ENCODE results near the gene CHD2. TPM values are rescaled to one million over a fixed set of nuclear protein-coding genes. Genes with fewer than 3 reads are reported as not detected.

Gene CHD2
- total and polyA plus RNA-seq, 10 of the 15 experiments (the other 5 are each of a cell fraction or from before 2014, with no cell fraction given), result 38.1 to 94.7 (median 63.3) TPM

DNA sequence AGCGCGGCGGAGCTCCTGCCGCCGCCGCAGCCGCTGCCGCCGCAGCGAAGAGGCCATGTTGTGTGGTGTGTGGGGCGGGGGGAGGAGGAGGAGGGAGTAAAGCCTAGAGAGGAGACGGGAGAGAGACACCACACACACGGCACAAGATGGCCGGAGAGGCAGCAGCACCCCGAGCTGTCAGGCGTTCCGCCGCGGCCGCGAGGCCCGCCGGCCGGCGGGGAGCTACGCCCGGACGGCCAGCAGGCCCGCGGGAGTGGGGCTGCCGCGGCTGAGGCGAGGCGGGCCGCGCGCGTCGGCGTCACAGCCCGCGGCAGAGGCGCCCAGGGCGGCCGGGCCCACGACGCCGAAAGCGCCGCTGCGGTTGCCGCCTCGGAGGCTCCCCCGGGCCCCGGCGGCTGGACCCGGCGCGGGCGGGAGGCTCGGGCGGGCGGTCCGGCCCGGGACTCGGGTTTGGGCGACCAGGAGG lies 17.4 kb upstream of the CHD2 start (continued):
- TF ChIP-seq HDAC6 (IDR thresholded peaks at IDR 0.05; ENCODE audit: unreplicated experiment), result no peak
- no peak for TF ChIP-seq NFXL1 (IDR thresholded peaks at IDR 0.05; ENCODE audit: borderline replicate concordance)
- TF ChIP-seq, protein P1, sequence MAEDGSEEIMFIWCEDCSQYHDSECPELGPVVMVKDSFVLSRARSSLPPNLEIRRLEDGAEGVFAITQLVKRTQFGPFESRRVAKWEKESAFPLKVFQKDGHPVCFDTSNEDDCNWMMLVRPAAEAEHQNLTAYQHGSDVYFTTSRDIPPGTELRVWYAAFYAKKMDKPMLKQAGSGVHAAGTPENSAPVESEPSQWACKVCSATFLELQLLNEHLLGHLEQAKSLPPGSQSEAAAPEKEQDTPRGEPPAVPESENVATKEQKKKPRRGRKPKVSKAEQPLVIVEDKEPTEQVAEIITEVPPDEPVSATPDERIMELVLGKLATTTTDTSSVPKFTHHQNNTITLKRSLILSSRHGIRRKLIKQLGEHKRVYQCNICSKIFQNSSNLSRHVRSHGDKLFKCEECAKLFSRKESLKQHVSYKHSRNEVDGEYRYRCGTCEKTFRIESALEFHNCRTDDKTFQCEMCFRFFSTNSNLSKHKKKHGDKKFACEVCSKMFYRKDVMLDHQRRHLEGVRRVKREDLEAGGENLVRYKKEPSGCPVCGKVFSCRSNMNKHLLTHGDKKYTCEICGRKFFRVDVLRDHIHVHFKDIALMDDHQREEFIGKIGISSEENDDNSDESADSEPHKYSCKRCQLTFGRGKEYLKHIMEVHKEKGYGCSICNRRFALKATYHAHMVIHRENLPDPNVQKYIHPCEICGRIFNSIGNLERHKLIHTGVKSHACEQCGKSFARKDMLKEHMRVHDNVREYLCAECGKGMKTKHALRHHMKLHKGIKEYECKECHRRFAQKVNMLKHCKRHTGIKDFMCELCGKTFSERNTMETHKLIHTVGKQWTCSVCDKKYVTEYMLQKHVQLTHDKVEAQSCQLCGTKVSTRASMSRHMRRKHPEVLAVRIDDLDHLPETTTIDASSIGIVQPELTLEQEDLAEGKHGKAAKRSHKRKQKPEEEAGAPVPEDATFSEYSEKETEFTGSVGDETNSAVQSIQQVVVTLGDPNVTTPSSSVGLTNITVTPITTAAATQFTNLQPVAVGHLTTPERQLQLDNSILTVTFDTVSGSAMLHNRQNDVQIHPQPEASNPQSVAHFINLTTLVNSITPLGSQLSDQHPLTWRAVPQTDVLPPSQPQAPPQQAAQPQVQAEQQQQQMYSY (CRISPR knock-in tag; IDR thresholded peaks at IDR 0.05), result no peak
- no peak for TF ChIP-seq KLF5 (IDR thresholded peaks at IDR 0.05; ENCODE audit: partially characterized antibody)
- TF ChIP-seq, protein P2, sequence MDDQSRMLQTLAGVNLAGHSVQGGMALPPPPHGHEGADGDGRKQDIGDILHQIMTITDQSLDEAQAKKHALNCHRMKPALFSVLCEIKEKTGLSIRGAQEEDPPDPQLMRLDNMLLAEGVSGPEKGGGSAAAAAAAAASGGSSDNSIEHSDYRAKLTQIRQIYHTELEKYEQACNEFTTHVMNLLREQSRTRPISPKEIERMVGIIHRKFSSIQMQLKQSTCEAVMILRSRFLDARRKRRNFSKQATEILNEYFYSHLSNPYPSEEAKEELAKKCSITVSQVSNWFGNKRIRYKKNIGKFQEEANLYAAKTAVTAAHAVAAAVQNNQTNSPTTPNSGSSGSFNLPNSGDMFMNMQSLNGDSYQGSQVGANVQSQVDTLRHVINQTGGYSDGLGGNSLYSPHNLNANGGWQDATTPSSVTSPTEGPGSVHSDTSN (IDR thresholded peaks at IDR 0.05; ENCODE audit: insufficient replicate concordance, low read depth, low read length), result no peak
- TF ChIP-seq, protein P3, sequence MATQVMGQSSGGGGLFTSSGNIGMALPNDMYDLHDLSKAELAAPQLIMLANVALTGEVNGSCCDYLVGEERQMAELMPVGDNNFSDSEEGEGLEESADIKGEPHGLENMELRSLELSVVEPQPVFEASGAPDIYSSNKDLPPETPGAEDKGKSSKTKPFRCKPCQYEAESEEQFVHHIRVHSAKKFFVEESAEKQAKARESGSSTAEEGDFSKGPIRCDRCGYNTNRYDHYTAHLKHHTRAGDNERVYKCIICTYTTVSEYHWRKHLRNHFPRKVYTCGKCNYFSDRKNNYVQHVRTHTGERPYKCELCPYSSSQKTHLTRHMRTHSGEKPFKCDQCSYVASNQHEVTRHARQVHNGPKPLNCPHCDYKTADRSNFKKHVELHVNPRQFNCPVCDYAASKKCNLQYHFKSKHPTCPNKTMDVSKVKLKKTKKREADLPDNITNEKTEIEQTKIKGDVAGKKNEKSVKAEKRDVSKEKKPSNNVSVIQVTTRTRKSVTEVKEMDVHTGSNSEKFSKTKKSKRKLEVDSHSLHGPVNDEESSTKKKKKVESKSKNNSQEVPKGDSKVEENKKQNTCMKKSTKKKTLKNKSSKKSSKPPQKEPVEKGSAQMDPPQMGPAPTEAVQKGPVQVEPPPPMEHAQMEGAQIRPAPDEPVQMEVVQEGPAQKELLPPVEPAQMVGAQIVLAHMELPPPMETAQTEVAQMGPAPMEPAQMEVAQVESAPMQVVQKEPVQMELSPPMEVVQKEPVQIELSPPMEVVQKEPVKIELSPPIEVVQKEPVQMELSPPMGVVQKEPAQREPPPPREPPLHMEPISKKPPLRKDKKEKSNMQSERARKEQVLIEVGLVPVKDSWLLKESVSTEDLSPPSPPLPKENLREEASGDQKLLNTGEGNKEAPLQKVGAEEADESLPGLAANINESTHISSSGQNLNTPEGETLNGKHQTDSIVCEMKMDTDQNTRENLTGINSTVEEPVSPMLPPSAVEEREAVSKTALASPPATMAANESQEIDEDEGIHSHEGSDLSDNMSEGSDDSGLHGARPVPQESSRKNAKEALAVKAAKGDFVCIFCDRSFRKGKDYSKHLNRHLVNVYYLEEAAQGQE (IDR thresholded peaks at IDR 0.05; ENCODE audit: low read depth, low read length), result peak; percentile 21; the same call in 1 of the 2 replicates
- TF ChIP-seq EZH2 (IDR thresholded peaks at IDR 0.05; ENCODE audit: borderline replicate concordance, control insufficient read depth, low read depth, low read length), result no peak
- TF ChIP-seq, protein P4, sequence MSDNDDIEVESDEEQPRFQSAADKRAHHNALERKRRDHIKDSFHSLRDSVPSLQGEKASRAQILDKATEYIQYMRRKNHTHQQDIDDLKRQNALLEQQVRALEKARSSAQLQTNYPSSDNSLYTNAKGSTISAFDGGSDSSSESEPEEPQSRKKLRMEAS (IDR thresholded peaks at IDR 0.05; ENCODE audit: low read depth, low read length), result peak; percentile 75; the same call in 1 of the 2 replicates
- peak; percentile 59; the same call in 1 of the 2 replicates for TF ChIP-seq POLR2AphosphoS2 (IDR thresholded peaks at IDR 0.05; ENCODE audit: low read depth, low read length)
- no peak for TF ChIP-seq MYB (IDR thresholded peaks at IDR 0.05; ENCODE audit: borderline replicate concordance, low read depth, low read length)
- TF ChIP-seq, protein P5, sequence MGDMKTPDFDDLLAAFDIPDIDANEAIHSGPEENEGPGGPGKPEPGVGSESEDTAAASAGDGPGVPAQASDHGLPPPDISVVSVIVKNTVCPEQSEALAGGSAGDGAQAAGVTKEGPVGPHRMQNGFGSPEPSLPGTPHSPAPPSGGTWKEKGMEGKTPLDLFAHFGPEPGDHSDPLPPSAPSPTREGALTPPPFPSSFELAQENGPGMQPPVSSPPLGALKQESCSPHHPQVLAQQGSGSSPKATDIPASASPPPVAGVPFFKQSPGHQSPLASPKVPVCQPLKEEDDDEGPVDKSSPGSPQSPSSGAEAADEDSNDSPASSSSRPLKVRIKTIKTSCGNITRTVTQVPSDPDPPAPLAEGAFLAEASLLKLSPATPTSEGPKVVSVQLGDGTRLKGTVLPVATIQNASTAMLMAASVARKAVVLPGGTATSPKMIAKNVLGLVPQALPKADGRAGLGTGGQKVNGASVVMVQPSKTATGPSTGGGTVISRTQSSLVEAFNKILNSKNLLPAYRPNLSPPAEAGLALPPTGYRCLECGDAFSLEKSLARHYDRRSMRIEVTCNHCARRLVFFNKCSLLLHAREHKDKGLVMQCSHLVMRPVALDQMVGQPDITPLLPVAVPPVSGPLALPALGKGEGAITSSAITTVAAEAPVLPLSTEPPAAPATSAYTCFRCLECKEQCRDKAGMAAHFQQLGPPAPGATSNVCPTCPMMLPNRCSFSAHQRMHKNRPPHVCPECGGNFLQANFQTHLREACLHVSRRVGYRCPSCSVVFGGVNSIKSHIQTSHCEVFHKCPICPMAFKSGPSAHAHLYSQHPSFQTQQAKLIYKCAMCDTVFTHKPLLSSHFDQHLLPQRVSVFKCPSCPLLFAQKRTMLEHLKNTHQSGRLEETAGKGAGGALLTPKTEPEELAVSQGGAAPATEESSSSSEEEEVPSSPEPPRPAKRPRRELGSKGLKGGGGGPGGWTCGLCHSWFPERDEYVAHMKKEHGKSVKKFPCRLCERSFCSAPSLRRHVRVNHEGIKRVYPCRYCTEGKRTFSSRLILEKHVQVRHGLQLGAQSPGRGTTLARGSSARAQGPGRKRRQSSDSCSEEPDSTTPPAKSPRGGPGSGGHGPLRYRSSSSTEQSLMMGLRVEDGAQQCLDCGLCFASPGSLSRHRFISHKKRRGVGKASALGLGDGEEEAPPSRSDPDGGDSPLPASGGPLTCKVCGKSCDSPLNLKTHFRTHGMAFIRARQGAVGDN (IDR thresholded peaks at IDR 0.05), result peak; percentile 58; the same call in 1 of the 2 replicates
- TF ChIP-seq MEF2A (IDR thresholded peaks at IDR 0.05; ENCODE audit: insufficient read depth, low read depth, low read length), result peak; percentile 45; the same call in 1 of the 2 replicates
- no peak for TF ChIP-seq GATAD2B (conservative IDR thresholded peaks at IDR 0.05; ENCODE audit: low read depth)
- TF ChIP-seq ZSCAN29 (IDR thresholded peaks at IDR 0.05), result peak; percentile 62; the same call in 1 of the 2 replicates
- peak; percentile 65; the same call in 1 of the 2 replicates for TF ChIP-seq IKZF1 (conservative IDR thresholded peaks at IDR 0.05)
- no peak for TF ChIP-seq NFYA (IDR thresholded peaks at IDR 0.05; ENCODE audit: borderline replicate concordance, low read depth, low read length)
- TF ChIP-seq IRF4 (IDR thresholded peaks at IDR 0.05; ENCODE audit: low read depth, low read length), result no peak

Measured in GM12878 (cell line).